Stimulated activated CD4-positive, alpha-beta T cell treated with anti-CD3 and anti-CD28 coated beads, TNF-alpha, amount 100 ng/mL, for 24 hours (primary cell): ENCODE results near the gene SUGT1.
A peak's percentile ranks its signal among the peaks of the same experiment; 100 is the strongest.

Source experiments
- DNase-seq, 3 experiments: peaks; one replicate each; pipeline ENCODE4 v3.0.0-alpha.2; 2020; ENCODE audit warnings: low read depth in 3 of 3

SUGT1 gene

GRCh38 chr13:52737965-52738364, 85.3 kb downstream of the SUGT1 start:
- DNase-seq, result no peak

GRCh38 chr13:52738719-52739467, 86.3 kb downstream of the SUGT1 start:
- DNase-seq, result peak in 1 of 3 experiments; percentile 23

- DNase-seq, result no peak
Observed at GRCh38 chr13:52739468-52740071, 86.9 kb downstream of the SUGT1 start, which contains the start of gene CNMD. TSS of gene CNMD (minus strand) at chr13:52739820. CDS start at chr13:52739701, 119 bp downstream.

- DNase-seq, result no peak
Observed at GRCh38 chr13:52743569-52743968, 90.9 kb downstream of the SUGT1 start.

GRCh38 chr13:52743988-52744387, 91.4 kb downstream of the SUGT1 start:
- no peak for DNase-seq

- no peak for DNase-seq
Observed at GRCh38 chr13:52744842-52745375, 92.3 kb downstream of the SUGT1 start.

GRCh38 chr13:52746141-52746540, 93.5 kb downstream of the SUGT1 start:
- no peak for DNase-seq

- no peak for DNase-seq
Observed at GRCh38 chr13:52749419-52749818, 96.8 kb downstream of the SUGT1 start.
